RWPE1 (cell line): Measurements from ENCODE around the gene HYCC1.

Experiments
- CTCF ChIA-PET: fragments of 350-600 bp; sonication (Branson Sonifier 250); formaldehyde crosslinking; extraction: SDS; loops from one replicate; lab custom pipeline; 2021; lab: Yijun Ruan, JAX
- POLR2A ChIA-PET: fragments of 400-600 bp; formaldehyde crosslinking; extraction: SDS; loops from one replicate; lab custom pipeline; 2020; ENCODE audit warnings: antibody characterized with exemption; ENCODE audit not compliant: low non-redundant PET; lab: Yijun Ruan, JAX
- DNase-seq: peaks from one replicate; pipeline ENCODE4 v3.0.0; 2012; ENCODE audit warnings: low spot score
- H3K27ac ChIP-seq: fragments of 450-650 bp; 2 replicates; pipeline ENCODE4 v1.5.1; 2017
- CTCF ChIP-seq: fragments of 450-650 bp; conservative IDR thresholded peaks from 2 replicates; pipeline ENCODE4 v1.5.1; 2017; ENCODE audit warnings: low read depth, mild to moderate bottlenecking

The HYCC1 gene

DNA sequence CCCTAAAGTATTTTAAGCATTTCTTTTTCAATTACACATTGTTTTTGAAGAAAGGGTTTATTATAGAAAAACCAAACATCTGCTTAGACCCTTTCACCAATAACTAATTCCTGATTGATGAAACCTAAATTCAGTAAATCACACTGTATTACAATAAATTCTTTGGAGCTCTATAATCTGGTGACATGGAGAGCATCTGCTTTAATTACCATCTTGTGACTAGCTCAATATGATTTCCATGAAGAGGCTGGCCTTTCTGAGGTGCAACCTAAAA is 9.7 kb downstream of the HYCC1 start:
- DNase-seq: no peak
- CTCF ChIA-PET: interaction anchor here (0.8 kb wide), 1 partner anchor 8 kb away, joined by 3 read pairs; no protein-coding TSS in a partner anchor
- POLR2A ChIA-PET: no interaction called here
- H3K27ac ChIP-seq: no peak overlapping the region
- no peak for TF ChIP-seq CTCF

GRCh38 chr7:23003505-23004246 is 10.3 kb downstream of the HYCC1 start:
- POLR2A ChIA-PET: no interaction called here
- H3K27ac ChIP-seq: no peak overlapping the region
- no peak for TF ChIP-seq CTCF
- DNase-seq: no peak
- CTCF ChIA-PET: interaction anchor here (0.8 kb wide), 1 partner anchor 9 kb away, joined by 3 read pairs; no protein-coding TSS in a partner anchor

GRCh38 chr7:23002698-23003097 is 11.2 kb downstream of the HYCC1 start:
- POLR2A ChIA-PET: no interaction called here
- no peak overlapping the region for H3K27ac ChIP-seq
- CTCF ChIA-PET: interaction anchor here (0.8 to 1.0 kb wide), 2 partner anchors 52 to 59 kb away, joined by 3 read pairs; no protein-coding TSS in a partner anchor
- DNase-seq: no peak
- no peak for TF ChIP-seq CTCF

DNA sequence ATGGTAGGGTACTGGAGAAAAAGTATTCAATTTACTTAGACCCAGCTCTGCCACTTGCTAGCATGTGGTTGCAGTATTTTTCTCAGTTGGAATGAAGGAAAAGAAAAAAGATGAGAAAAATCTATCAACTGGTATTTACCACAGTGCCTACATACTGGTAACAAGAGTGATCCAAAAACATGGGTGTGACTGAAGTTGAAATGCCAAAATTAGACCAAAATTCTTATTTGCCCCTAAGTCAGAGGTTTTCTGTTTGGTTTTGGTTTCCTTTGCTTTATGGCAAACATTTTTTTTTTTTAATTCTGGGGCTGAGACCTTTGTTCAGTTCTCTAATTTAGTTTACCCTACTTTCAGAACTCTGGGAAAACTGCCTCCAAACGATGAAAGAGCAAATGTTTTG is 12.3 kb downstream of the HYCC1 start:
- H3K27ac ChIP-seq: no peak overlapping the region
- TF ChIP-seq CTCF: no peak
- ChIA-PET CTCF (no interaction called here), POLR2A (no interaction called here)
- no peak for DNase-seq

GRCh38 chr7:23000597-23001360 is 13.2 kb downstream of the HYCC1 start:
- no peak overlapping the region for H3K27ac ChIP-seq
- ChIA-PET CTCF (interaction anchor here (0.5 kb wide), 1 partner anchor 440 kb away, joined by 3 read pairs; no protein-coding TSS in a partner anchor), POLR2A (no interaction called here)

More at GRCh38 chr7:23000597-23001360, 13.2 kb downstream of the HYCC1 start:
- DNase-seq: no peak
- no peak for TF ChIP-seq CTCF
